ENCODE results near the gene WDR86. TPM values are rescaled to one million over a fixed set of nuclear protein-coding genes. Genes with fewer than 3 reads are reported as not detected.
A peak's percentile ranks its signal among the peaks of the same experiment; 100 is the strongest.

Gene WDR86
- total RNA-seq, 1 donor from 2014 or later, result not detected

GRCh38 chr7:151378496-151379192 lies 31.2 kb downstream of the WDR86 start:
- Mint-ChIP-seq H3K9me3 (no peaks in the 10 kb centered on the region), H3K36me3 (ENCODE audit: low read depth) (peaks cover 17% of the 10 kb centered on the region), H3K27me3 (ENCODE audit: insufficient read depth) (peaks cover 24% of the 10 kb centered on the region), H3K27ac (no peak overlapping the region), H3K4me1 (ENCODE audit: low read depth) (no peaks in the 10 kb centered on the region), H3K4me3 (no peak overlapping the region)
- intact Hi-C loops (cut with micrococcal nuclease), result no loop called here
- no peak for DNase-seq (ENCODE audit: low spot score)

DNA sequence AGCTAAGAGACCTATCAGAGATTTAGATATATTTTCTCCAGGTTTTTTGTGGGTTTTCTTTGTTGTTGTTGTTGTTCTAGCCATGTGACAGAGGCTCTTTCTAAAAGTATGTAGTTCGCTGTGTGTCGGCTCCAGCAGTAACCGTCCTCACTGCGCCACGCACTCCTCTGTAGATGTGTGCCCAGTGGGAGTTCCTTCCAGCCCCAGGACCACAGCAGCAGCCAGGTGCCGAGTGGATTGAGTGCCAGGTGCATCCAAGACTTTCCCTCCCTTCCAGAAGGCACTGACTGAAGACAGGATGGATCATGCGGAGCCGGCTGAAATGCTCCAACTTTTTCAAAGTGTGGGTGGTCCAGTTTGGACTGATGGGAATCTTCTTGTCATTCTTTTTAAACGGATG lies 31.8 kb downstream of the WDR86 start:
- Mint-ChIP-seq H3K4me3 (no peak overlapping the region), H3K4me1 (ENCODE audit: low read depth) (no peaks in the 10 kb centered on the region)

GRCh38 chr7:151377406-151377805 lies 32.4 kb downstream of the WDR86 start:
- no peak for DNase-seq (ENCODE audit: low spot score)
- Mint-ChIP-seq H3K27me3 (ENCODE audit: insufficient read depth) (peaks cover 14% of the 10 kb centered on the region), H3K9me3 (no peaks in the 10 kb centered on the region), H3K4me1 (ENCODE audit: low read depth) (no peaks in the 10 kb centered on the region), H3K36me3 (ENCODE audit: low read depth) (peaks cover 19% of the 10 kb centered on the region), H3K4me3 (no peak overlapping the region), H3K27ac (no peak overlapping the region)
- intact Hi-C loops (cut with micrococcal nuclease), result no loop called here

More for the DNA sequence above, 31.8 kb downstream of the WDR86 start:
- no peak for DNase-seq (ENCODE audit: low spot score)
- Mint-ChIP-seq H3K27ac (no peak overlapping the region), H3K9me3 (no peaks in the 10 kb centered on the region), H3K27me3 (ENCODE audit: insufficient read depth) (peaks cover 18% of the 10 kb centered on the region), H3K36me3 (ENCODE audit: low read depth) (peaks cover 17% of the 10 kb centered on the region)
- intact Hi-C loops (cut with micrococcal nuclease), result no loop called here

DNA sequence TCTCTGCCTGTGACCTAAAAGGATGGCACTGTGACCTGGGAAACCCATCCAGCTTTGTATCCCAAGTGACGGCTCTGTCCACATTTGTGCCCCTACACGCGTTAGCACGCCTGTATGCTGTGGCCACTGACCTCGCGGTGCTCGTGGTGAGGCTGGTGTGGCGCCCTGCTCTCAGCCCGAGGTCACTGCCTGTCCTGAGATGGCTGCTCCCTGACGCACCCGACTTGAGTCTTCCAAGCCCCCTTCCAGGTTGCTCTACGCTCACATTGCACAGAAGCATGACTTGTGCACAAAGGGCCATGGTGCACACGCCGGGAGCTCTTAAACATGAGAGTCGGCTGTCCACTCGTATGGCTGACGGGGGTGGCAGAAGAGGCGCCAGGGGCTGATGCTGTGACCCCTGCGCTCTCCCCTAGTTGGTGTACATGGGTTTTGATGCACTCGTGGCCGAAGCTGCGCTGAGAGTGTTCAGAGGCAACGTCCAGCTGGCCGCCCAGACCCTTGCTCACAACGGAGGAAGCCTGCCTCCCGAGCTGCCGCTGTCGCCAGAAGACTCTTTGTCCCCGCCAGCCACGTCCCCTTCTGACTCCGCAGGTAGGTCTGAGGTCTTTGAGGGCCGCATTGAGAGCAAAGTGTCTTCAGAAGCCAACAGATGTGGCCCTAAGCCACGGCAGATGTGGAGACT lies 33.5 kb downstream of the WDR86 start:
- no peak for DNase-seq (ENCODE audit: low spot score)
- Mint-ChIP-seq H3K9me3 (no peaks in the 10 kb centered on the region), H3K27ac (no peak overlapping the region), H3K27me3 (ENCODE audit: insufficient read depth) (peaks cover 6% of the 10 kb centered on the region), H3K4me3 (no peak overlapping the region), H3K36me3 (ENCODE audit: low read depth) (peaks cover 21% of the 10 kb centered on the region), H3K4me1 (ENCODE audit: low read depth) (no peaks in the 10 kb centered on the region)
- intact Hi-C loops (cut with micrococcal nuclease), result no loop called here

- no peak overlapping the region for H3K27ac Mint-ChIP-seq
- intact Hi-C loops (cut with micrococcal nuclease), result no loop called here
- no peaks in the 10 kb centered on the region for H3K9me3 Mint-ChIP-seq
- no peaks in the 10 kb centered on the region for H3K4me1 Mint-ChIP-seq (ENCODE audit: low read depth)
- no peak for DNase-seq (ENCODE audit: low spot score)
- peaks cover 24% of the 10 kb centered on the region for H3K36me3 Mint-ChIP-seq (ENCODE audit: low read depth)
- peaks cover under 1% of the 10 kb centered on the region for H3K27me3 Mint-ChIP-seq (ENCODE audit: insufficient read depth)
- no peak overlapping the region for H3K4me3 Mint-ChIP-seq
Measured at GRCh38 chr7:151375530-151376217, 34.2 kb downstream of the WDR86 start.

- no peak overlapping the region for H3K27ac Mint-ChIP-seq
- no peaks in the 10 kb centered on the region for H3K27me3 Mint-ChIP-seq (ENCODE audit: insufficient read depth)
- H3K4me3 Mint-ChIP-seq, result no peak overlapping the region
- H3K9me3 Mint-ChIP-seq, result no peaks in the 10 kb centered on the region
- H3K4me1 Mint-ChIP-seq (ENCODE audit: low read depth), result no peaks in the 10 kb centered on the region
- intact Hi-C loops (cut with micrococcal nuclease), result no loop called here
- no peak for DNase-seq (ENCODE audit: low spot score)
- peaks cover 25% of the 10 kb centered on the region for H3K36me3 Mint-ChIP-seq (ENCODE audit: low read depth)
Measured at GRCh38 chr7:151374726-151375125, 35.1 kb downstream of the WDR86 start.

DNA sequence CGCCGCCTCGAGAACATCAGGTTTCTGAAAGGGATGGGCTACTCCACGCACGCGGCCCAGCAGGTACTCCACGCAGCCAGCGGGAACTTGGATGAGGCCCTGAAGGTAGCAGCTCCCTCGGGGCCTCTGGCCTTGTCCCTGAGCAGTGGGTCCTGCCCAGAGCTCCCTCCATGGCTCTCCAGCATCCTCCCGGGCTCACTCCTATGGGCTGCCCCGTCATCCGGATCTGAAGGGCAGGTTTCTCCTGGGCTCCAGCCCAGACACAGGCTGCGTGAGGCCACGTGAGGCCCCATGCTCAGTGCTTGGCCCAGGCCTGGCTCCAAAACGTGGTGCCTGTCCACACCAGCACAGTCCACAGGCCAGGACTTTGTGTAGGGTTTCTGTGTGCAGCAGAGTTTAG lies 35.7 kb downstream of the WDR86 start:
- Mint-ChIP-seq H3K27me3 (ENCODE audit: insufficient read depth) (no peaks in the 10 kb centered on the region), H3K36me3 (ENCODE audit: low read depth) (peaks cover 21% of the 10 kb centered on the region), H3K27ac (no peak overlapping the region), H3K4me3 (no peak overlapping the region), H3K4me1 (ENCODE audit: low read depth) (no peaks in the 10 kb centered on the region), H3K9me3 (no peaks in the 10 kb centered on the region)
- intact Hi-C loops (cut with micrococcal nuclease), result no loop called here
- no peak for DNase-seq (ENCODE audit: low spot score)

- no peak overlapping the region for H3K27ac Mint-ChIP-seq
- H3K27me3 Mint-ChIP-seq (ENCODE audit: insufficient read depth), result no peaks in the 10 kb centered on the region
- intact Hi-C loops (cut with micrococcal nuclease), result no loop called here
- DNase-seq (ENCODE audit: low spot score), result no peak
- H3K4me3 Mint-ChIP-seq, result no peak overlapping the region
- no peaks in the 10 kb centered on the region for H3K4me1 Mint-ChIP-seq (ENCODE audit: low read depth)
- H3K36me3 Mint-ChIP-seq (ENCODE audit: low read depth), result peaks cover 21% of the 10 kb centered on the region
- no peaks in the 10 kb centered on the region for H3K9me3 Mint-ChIP-seq
Measured at GRCh38 chr7:151373599-151373998, 36.2 kb downstream of the WDR86 start.

GRCh38 chr7:151372612-151373265 lies 37.1 kb downstream of the WDR86 start:
- DNase-seq (ENCODE audit: low spot score), result no peak
- H3K9me3 Mint-ChIP-seq, result no peaks in the 10 kb centered on the region
- peaks cover 20% of the 10 kb centered on the region for H3K36me3 Mint-ChIP-seq (ENCODE audit: low read depth)
- H3K4me1 Mint-ChIP-seq (ENCODE audit: low read depth), result peaks cover 7% of the 10 kb centered on the region
- H3K27me3 Mint-ChIP-seq (ENCODE audit: insufficient read depth), result no peaks in the 10 kb centered on the region
- no peak overlapping the region for H3K27ac Mint-ChIP-seq
- intact Hi-C loops (cut with micrococcal nuclease), result no loop called here
- H3K4me3 Mint-ChIP-seq, result no peak overlapping the region

GRCh38 chr7:151371266-151371665 lies 38.6 kb downstream of the WDR86 start:
- no peak for DNase-seq (ENCODE audit: low spot score)
- no peaks in the 10 kb centered on the region for H3K9me3 Mint-ChIP-seq
- intact Hi-C loops (cut with micrococcal nuclease), result no loop called here
- no peaks in the 10 kb centered on the region for H3K27me3 Mint-ChIP-seq (ENCODE audit: insufficient read depth)
- no peak overlapping the region for H3K4me3 Mint-ChIP-seq
- no peak overlapping the region for H3K27ac Mint-ChIP-seq
- H3K4me1 Mint-ChIP-seq (ENCODE audit: low read depth), result peaks cover 7% of the 10 kb centered on the region
- H3K36me3 Mint-ChIP-seq (ENCODE audit: low read depth), result peaks cover 20% of the 10 kb centered on the region

- Mint-ChIP-seq H3K4me3 (no peak overlapping the region), H3K27ac (no peak overlapping the region), H3K9me3 (no peaks in the 10 kb centered on the region), H3K27me3 (ENCODE audit: insufficient read depth) (no peaks in the 10 kb centered on the region), H3K36me3 (ENCODE audit: low read depth) (peaks cover 25% of the 10 kb centered on the region), H3K4me1 (ENCODE audit: low read depth) (peaks cover 7% of the 10 kb centered on the region)
- DNase-seq (ENCODE audit: low spot score), result peak; percentile 64
- intact Hi-C loops (cut with micrococcal nuclease), result loop anchor here (1.0 to 5.0 kb wide), 4 partner anchors 44 to 391 kb away; partner anchors contain the start of gene WDR86
Measured at GRCh38 chr7:151368136-151368571, 41.7 kb downstream of the WDR86 start.

- no peak for DNase-seq (ENCODE audit: low spot score)
- Mint-ChIP-seq H3K4me3 (no peak overlapping the region), H3K36me3 (ENCODE audit: low read depth) (peaks cover 31% of the 10 kb centered on the region), H3K4me1 (ENCODE audit: low read depth) (peaks cover 7% of the 10 kb centered on the region), H3K27me3 (ENCODE audit: insufficient read depth) (no peaks in the 10 kb centered on the region), H3K9me3 (no peaks in the 10 kb centered on the region), H3K27ac (no peak overlapping the region)
- intact Hi-C loops (cut with micrococcal nuclease), result loop anchor here (5.0 kb wide), 1 partner anchor 45 kb away; the partner anchor contains the start of gene WDR86
Measured at GRCh38 chr7:151367284-151367683, 42.6 kb downstream of the WDR86 start.

Measured in activated T-helper 1 cell treated with anti-CD3 and anti-CD28 coated beads, Interleukin-12 subunit alpha, Interleukin-12 subunit beta, Interleukin-2, Interleukin-4 antibody, amounts not matched to agents 30 ng/mL and 10 ng/mL and 1 ng/mL, durations not matched to agents 14 hours and 24 hours and 36 hours (primary cell).